C4-2B (cell line): Measurements from ENCODE around the gene CPA3.

ENCODE experiments used
- H3K27ac ChIP-seq: fragments of 450-650 bp; 2 replicates; pipeline ENCODE4 v1.5.1; 2017
- CTCF ChIP-seq: fragments of 450-650 bp; conservative IDR thresholded peaks from 2 replicates; pipeline ENCODE4 v1.5.1; 2017; ENCODE audit warnings: mild to moderate bottlenecking
- ZFX ChIP-seq: fragments of 450-650 bp; IDR thresholded peaks from 2 replicates; pipeline ENCODE4 v1.6.1; 2017

The CPA3 gene

GRCh38 chr3:148896062-148896461 is 31.0 kb downstream of the CPA3 start:
- H3K27ac ChIP-seq = no peak overlapping the region
- TF ChIP-seq ZFX (no peak), CTCF (no peak)

GRCh38 chr3:148901987-148902791 is 37.1 kb downstream of the CPA3 start:
- TF ChIP-seq CTCF = no peak
- no peak for TF ChIP-seq ZFX
- H3K27ac ChIP-seq = no peak overlapping the region

GRCh38 chr3:148903022-148903442 is 37.9 kb downstream of the CPA3 start:
- no peak overlapping the region for H3K27ac ChIP-seq

GRCh38 chr3:148903941-148904340 is 38.8 kb downstream of the CPA3 start:
- TF ChIP-seq ZFX = no peak
- no peak for TF ChIP-seq CTCF
- H3K27ac ChIP-seq = no peak overlapping the region

More at GRCh38 chr3:148903022-148903442, 37.9 kb downstream of the CPA3 start:
- TF ChIP-seq ZFX = no peak
- no peak for TF ChIP-seq CTCF

- TF ChIP-seq CTCF = no peak
- no peak for TF ChIP-seq ZFX
- no peak overlapping the region for H3K27ac ChIP-seq
Measured at GRCh38 chr3:148906667-148907066, 41.6 kb downstream of the CPA3 start.

- no peak overlapping the region for H3K27ac ChIP-seq
- TF ChIP-seq ZFX (no peak), CTCF (no peak)
Measured at GRCh38 chr3:148911173-148911572, 46.1 kb downstream of the CPA3 start.

GRCh38 chr3:148911592-148911991 is 46.5 kb downstream of the CPA3 start:
- TF ChIP-seq CTCF (no peak), ZFX (no peak)
- no peak overlapping the region for H3K27ac ChIP-seq
